Stimulated activated CD8-positive, alpha-beta memory T cell treated with anti-CD3 and anti-CD28 coated beads, Interleukin-4, amount 100 ng/mL, for 48 hours (primary cell): ENCODE measurements around the gene SNAP47.

ENCODE experiments used
- DNase-seq: peaks from one replicate; pipeline ENCODE4 v3.0.0-alpha.2; 2020

Gene SNAP47

DNA sequence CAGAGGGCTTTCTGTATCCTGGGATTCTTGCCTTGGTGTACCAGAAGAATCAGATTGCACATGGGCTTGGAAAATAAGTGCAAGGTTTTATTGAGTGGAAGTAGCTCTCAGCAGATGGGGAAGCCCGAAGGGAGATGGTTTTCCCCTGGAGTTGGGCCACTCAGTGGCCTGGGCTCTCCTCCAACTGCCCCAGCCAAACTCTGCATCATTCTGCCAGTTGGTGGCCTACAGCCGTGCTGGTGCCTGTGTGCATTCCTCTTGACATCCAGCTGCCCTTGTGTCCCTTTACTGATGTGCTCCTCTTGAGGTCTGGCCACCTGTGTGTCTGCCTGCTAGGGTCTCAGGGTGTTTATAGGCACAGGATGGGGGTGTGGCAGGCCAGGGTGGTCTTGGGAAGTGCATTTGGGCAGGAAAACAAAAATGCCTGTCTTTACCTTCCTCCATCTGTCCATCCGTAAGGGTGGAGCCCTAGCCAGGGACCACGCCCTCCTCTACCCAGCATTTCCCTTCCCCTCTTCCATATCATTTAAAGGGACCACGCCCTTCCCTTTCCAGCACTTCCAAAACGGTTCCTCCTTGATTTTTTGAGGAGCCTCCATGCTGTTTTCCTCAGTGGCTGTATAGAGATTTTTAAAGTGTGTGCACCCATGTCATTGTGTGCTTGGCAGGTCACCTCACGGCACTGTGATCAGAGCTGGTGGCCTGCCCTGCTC, 18.9 kb downstream of the SNAP47 start:
- no peak for DNase-seq

GRCh38 chr1:227754958-227755357, 19.7 kb downstream of the SNAP47 start:
- no peak for DNase-seq

- DNase-seq = no peak
Observed at GRCh38 chr1:227756172-227756959, 21.1 kb downstream of the SNAP47 start.

DNA sequence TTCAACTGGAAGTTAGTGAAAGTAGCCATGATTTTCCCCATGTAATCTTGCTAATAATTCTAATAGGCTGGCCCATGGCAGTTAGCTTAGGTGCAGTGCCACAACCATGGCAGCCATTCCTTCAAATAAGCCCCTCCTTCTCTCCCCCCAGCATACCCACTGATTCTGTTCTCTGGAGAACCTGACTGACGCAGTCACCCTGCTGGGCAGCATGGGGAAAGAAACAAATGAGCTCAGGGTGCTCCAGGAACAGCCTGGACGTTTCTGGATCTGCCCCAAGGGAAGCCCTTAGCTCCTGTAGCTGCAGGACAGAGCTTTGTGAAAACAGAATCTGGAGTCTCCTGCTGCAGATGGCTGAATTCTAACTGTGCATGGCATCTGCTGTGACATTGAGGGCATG, 22.5 kb downstream of the SNAP47 start:
- DNase-seq = no peak

- no peak for DNase-seq
Observed at GRCh38 chr1:227758366-227758765, 23.1 kb downstream of the SNAP47 start.

DNA sequence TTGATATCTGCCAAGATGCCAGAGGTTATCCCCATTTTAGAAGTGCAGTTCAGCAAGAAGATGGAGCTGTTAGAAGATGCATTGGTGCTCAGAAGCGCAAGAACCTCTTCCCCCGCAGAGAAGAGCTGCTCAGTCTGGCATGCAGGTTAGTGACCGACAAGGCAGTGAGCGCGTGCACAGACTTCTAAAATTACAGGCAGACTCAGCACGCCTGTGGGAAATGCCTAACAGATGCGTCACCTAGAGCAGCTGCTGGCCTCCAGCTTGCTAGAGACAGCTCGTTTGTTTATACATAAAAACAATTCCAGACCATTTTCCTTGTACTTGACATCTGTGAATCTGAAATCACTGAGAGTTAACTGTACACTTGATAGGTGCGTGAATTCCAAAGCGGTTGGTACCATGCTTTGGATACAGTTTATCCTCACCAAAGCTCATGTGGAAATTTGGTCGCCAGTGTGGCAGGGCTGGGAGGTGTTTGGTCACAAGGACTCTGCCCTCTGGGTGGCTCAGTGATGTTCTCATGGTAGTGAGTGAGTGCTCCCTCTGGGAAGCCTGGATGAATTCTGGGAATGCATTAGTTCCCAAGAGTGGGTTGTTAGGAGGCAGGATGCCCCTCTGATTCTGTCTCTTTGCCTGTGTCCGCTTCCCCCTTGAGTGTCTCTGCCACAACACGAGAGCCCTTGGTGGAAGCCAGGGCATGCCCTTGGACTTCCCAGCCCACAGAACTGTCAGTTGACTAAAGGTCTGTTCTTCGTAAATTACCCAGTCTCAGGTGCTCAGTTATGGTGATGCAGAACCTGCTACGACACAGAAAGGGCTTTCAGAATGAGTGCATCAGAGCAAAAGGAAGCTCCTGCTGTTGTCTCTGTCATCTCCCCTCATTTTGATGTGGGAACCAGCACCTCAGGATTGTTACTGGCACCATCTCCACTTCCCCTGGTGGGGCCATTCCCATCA, 24.4 kb downstream of the SNAP47 start:
- DNase-seq = no peak

GRCh38 chr1:227760377-227760776, 25.1 kb downstream of the SNAP47 start:
- DNase-seq = no peak

DNA sequence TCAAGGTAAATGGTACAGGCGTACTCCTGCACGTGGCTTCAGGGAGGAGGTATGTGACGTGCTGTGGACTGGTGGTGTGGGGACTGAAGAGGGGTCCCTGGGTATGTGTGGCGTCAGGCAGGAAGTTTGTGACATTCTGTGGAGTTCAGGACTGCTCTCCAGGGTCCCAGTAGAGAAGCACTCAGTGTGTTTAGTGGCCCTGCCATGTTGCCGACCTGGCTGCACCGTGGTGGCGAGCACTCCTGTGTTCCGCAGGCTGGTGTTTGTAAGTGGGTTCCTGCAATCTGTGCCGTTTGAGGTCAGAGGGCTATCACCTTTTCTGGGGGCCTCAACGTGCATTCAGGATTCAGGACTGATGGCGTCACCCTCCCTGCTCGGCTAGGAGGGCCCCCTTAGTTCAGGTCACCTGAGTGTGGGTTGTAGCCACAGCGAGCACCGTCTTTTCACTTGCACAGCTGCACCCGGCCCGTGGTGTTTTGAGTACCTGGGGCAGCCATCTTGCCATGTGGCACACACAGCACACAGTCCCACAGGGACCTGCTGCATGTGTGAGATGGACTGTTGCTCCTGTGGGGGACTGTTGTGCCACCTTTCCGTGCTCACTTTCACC, 26.5 kb downstream of the SNAP47 start:
- no peak for DNase-seq

GRCh38 chr1:227762231-227762911, 27.1 kb downstream of the SNAP47 start:
- DNase-seq = peak; percentile 89

- no peak for DNase-seq
Observed at GRCh38 chr1:227763246-227764018, 28.2 kb downstream of the SNAP47 start.

GRCh38 chr1:227764019-227764391, 28.8 kb downstream of the SNAP47 start:
- no peak for DNase-seq

DNA sequence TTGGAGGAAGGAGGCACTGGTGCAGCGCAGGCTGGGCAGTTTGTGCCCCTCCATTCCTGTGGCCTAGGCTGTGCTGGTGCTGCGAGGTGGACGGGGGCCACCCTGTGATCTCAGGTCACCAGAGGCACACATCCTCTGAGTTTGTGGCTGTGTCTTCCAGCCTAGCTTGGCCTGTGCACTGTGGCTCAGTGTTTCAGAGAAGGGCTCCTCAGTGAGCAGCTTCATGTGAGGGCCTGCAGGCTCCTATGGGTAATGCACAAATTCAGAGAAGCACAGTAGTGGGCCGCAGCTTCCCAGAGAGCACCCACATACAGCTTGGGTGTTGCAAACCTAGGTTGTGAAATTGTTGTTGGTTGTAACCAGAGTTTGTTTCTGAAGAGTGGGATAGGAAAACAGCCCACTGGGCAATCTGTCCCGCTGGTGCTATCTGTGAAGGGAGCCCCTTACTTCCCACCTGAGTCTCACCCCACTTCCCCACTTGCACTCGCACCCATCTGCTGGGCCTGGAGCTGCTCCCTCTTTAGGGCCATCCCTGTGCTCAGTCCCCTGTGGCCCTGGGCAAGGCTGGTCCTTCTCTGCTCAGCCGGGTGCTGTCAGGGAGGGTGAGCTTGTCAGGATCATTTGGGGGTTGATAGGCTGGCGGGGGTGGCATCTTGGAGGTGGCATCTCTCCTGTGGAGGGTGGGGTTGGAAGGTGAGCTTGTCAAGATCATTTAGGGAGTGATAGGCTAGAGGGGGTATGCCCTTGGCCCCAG, 30.2 kb downstream of the SNAP47 start:
- no peak for DNase-seq

DNA sequence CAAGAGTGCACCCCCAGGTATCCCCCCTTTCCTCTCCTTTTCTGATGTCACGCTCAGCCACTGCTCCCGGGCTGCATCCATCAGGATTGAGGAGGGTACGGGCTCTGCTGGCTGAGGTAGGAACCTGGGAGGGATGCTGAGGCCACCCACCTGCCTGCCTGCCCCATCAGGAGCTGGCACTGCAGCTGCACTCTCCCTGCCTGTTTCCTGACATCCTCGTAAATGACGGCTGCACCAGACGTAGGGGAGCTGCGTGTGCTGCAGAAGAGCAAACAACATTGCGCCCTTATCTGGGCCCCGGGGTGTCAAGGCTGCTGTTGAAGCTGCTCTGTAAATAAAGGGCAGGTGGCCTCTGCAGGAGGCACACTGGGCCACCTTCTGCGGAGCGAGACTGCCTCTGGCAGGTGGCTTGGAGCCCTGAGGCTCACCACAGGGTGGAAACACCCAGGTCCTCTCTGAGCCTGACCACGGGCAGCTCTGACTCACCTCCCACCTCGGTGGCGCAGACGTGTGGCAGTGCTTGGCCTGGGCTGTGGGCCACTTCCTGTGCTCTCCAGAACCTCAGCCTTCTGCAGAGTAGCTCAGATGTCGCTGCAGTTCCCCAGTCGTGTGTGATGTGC, 30.9 kb downstream of the SNAP47 start:
- peak; percentile 80 for DNase-seq

DNA sequence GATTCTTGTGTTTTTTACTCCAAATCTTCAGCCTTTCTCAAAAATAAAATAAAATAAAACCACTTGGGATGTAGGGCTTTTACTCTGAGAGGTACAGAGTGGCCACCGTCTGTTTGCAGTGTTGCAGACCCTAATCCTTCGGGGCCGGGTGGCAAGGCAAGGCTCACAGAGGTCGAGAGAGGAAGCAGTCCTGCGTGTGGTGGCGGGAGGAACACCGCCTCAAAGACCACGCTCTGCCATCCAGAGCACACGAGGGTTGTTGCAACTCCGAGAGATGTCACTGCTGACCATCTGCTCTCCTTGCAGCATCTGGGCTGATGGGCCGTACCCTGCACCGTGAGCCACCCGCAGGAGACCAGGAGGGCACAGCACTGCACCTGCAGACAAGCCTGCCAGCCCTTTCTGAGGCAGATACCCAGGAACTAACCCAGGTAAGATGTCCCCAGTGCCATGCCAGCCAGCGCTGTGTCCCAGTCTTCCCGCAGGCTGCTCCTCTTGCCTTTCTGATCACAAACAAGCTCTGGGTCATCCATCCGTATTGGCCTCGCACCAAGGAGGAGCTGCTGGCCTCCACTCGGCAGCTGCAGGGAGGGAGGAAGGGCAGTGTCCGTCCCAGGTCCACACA, 31.5 kb downstream of the SNAP47 start:
- DNase-seq = no peak

DNA sequence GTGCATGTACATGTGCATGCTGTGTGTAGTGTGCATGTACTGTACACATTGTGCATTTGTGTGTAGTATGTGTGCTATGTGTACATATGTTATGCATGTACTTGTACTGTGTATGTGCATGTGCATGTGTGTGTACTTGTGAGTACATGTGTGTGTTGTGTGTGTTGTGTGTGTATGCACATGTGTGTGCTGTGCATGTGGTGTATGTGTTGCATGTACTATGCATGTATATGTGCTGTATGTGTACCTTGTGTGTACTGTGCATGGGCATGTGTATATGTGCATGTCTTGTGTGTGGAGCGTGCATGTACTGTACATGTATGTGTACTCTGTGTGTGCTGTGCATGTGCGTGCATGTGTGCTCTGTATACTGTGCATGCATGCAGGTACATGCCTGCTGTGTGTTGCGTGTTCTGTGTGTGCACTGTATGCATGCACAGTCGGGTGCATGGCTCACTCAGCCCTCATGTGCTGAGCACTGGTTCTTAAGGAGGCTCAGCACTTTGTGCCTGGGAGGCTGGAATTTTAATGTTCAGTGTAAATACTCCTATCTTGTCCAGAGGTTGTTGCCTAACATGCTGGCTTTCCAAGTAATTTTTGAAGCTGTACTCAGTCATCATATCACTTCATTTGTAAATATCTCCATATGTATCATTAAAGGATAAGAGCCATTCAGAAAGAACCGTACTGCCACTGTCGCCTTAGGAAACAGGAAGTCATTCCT, 32.3 kb downstream of the SNAP47 start:
- DNase-seq = no peak

GRCh38 chr1:227768125-227768439, 32.8 kb downstream of the SNAP47 start:
- DNase-seq = no peak

- no peak for DNase-seq
Observed at GRCh38 chr1:227768640-227769039, 33.4 kb downstream of the SNAP47 start.

- DNase-seq = no peak
Observed at GRCh38 chr1:227769047-227769935, 34.1 kb downstream of the SNAP47 start.
